ENCODE data around the gene ARHGEF17. TPM values are rescaled to one million over a fixed set of nuclear protein-coding genes. Genes with fewer than 3 reads are reported as not detected.

Gene ARHGEF17
- total RNA-seq, 1 experiment from 2014 or later = 24.0 TPM

GRCh38 chr11:73390601-73391565 lies 82.8 kb downstream of the ARHGEF17 start:
- no TSS peak for BruUV-seq (replicated peaks)

GRCh38 chr11:73391665-73392064 lies 83.6 kb downstream of the ARHGEF17 start:
- H3K27ac ChIP-seq (ENCODE audit: low read depth, low read length, poor library complexity, severe bottlenecking) = no peak overlapping the region
- BruUV-seq (replicated peaks) = no TSS peak
- H3K36me3 ChIP-seq (ENCODE audit: insufficient read depth, low read length, poor library complexity, severe bottlenecking) = peaks cover 1% of the 10 kb centered on the region
- no peaks in the 10 kb centered on the region for H3K27me3 ChIP-seq (replicated peaks; ENCODE audit: insufficient read depth, low read depth, low read length, poor library complexity)
- intact Hi-C loops (cut with micrococcal nuclease; ENCODE audit: unreplicated experiment) = no loop called here
- ChIA-PET CTCF (interaction anchor here (2.9 kb wide), 1 partner anchor 84 kb away, joined by 29 read pairs; the partner anchor contains the start of gene ARHGEF17), POLR2A (ENCODE audit: low non-redundant PET) (no interaction called here)
- peaks cover 28% of the 10 kb centered on the region for H3K4me1 ChIP-seq (ENCODE audit: insufficient read depth, low read length, poor library complexity, severe bottlenecking)
- no peaks in the 10 kb centered on the region for H3K9me3 ChIP-seq (ENCODE audit: low read depth, low read length, poor library complexity, severe bottlenecking)
- no peak overlapping the region for H3K4me3 ChIP-seq (ENCODE audit: low read depth, low read length, poor library complexity, severe bottlenecking)
- no peak for DNase-seq (ENCODE audit: low spot score)
- no peak for TF ChIP-seq EZH2 (IDR thresholded peaks at IDR 0.05; ENCODE audit: borderline replicate concordance, low read depth, low read length, poor library complexity, severe bottlenecking)

More at GRCh38 chr11:73390601-73391565, 82.8 kb downstream of the ARHGEF17 start:
- Histone ChIP-seq H3K27ac (ENCODE audit: low read depth, low read length, poor library complexity, severe bottlenecking) (peak overlapping the region; percentile 27), H3K36me3 (ENCODE audit: insufficient read depth, low read length, poor library complexity, severe bottlenecking) (no peaks in the 10 kb centered on the region), H3K4me1 (ENCODE audit: insufficient read depth, low read length, poor library complexity, severe bottlenecking) (peaks cover 35% of the 10 kb centered on the region), H3K27me3 (replicated peaks; ENCODE audit: insufficient read depth, low read depth, low read length, poor library complexity) (no peaks in the 10 kb centered on the region), H3K4me3 (ENCODE audit: low read depth, low read length, poor library complexity, severe bottlenecking) (no peak overlapping the region), H3K9me3 (ENCODE audit: low read depth, low read length, poor library complexity, severe bottlenecking) (no peaks in the 10 kb centered on the region)
- CTCF ChIA-PET = no interaction called here
- DNase-seq (ENCODE audit: low spot score) = no peak
- no peak for TF ChIP-seq CTCF (conservative IDR thresholded peaks at IDR 0.05; ENCODE audit: low read depth, low read length)
- TF ChIP-seq EZH2 (IDR thresholded peaks at IDR 0.05; ENCODE audit: borderline replicate concordance, low read depth, low read length, poor library complexity, severe bottlenecking) = no peak
- POLR2A ChIA-PET (ENCODE audit: low non-redundant PET) = no interaction called here
- intact Hi-C loops (cut with micrococcal nuclease; ENCODE audit: unreplicated experiment) = no loop called here

- ChIA-PET CTCF (interaction anchor here (0.6 to 2.9 kb wide), 9 partner anchors 9 to 268 kb away, joined by 3 to 29 read pairs (median 7); partner anchors contain the start of gene ARHGEF17), POLR2A (ENCODE audit: low non-redundant PET) (no interaction called here)
- H3K27ac ChIP-seq (ENCODE audit: low read depth, low read length, poor library complexity, severe bottlenecking) = no peak overlapping the region
- no peaks in the 10 kb centered on the region for H3K27me3 ChIP-seq (replicated peaks; ENCODE audit: insufficient read depth, low read depth, low read length, poor library complexity)
- H3K36me3 ChIP-seq (ENCODE audit: insufficient read depth, low read length, poor library complexity, severe bottlenecking) = peaks cover 4% of the 10 kb centered on the region
- no peak for DNase-seq (ENCODE audit: low spot score)
- TF ChIP-seq CTCF (conservative IDR thresholded peaks at IDR 0.05; ENCODE audit: low read depth, low read length) = no peak
- no peak for TF ChIP-seq EZH2 (IDR thresholded peaks at IDR 0.05; ENCODE audit: borderline replicate concordance, low read depth, low read length, poor library complexity, severe bottlenecking)
- H3K4me1 ChIP-seq (ENCODE audit: insufficient read depth, low read length, poor library complexity, severe bottlenecking) = peaks cover 25% of the 10 kb centered on the region
- no peak overlapping the region for H3K4me3 ChIP-seq (ENCODE audit: low read depth, low read length, poor library complexity, severe bottlenecking)
- BruUV-seq (replicated peaks) = no TSS peak
- intact Hi-C loops (cut with micrococcal nuclease; ENCODE audit: unreplicated experiment) = loop anchor here (1.0 kb wide), 2 partner anchors 41 to 85 kb away; no protein-coding TSS in a partner anchor
- no peaks in the 10 kb centered on the region for H3K9me3 ChIP-seq (ENCODE audit: low read depth, low read length, poor library complexity, severe bottlenecking)
These were observed 84.3 kb downstream of the ARHGEF17 start for GRCh38 chr11:73392108-73393010.

All from A673 (cell line).